Vagina (tissue), 2 donors: ENCODE measurements around the gene RAB6A. TPM values are rescaled to one million over a fixed set of nuclear protein-coding genes. Genes with fewer than 3 reads are reported as not detected.
"Not testable (repeated sequence)": the region's sequence is repeated elsewhere in the genome, so short reads cannot be mapped to it uniquely, and the experiment has no call there.

ENCODE experiments used
- DNase-seq, 2 donors: peaks; one replicate each; pipeline ENCODE4 v3.0.0-alpha.2; 2017; ENCODE audit errors: extremely low spot score in 2 of 2
- H3K27ac ChIP-seq: fragments of 200-600 bp; sonication (generic); one replicate; pipeline ENCODE4 v1.5.1; 2019
- H3K27me3 ChIP-seq: fragments of 200-600 bp; sonication (generic); one replicate; pipeline ENCODE4 v1.5.1; 2019
- H3K36me3 ChIP-seq, 2 donors: fragments of 200-600 bp; sonication (generic); one replicate each; pipeline ENCODE4 v1.5.1; 2017 to 2019
- H3K4me1 ChIP-seq: fragments of 200-600 bp; sonication (generic); one replicate; pipeline ENCODE4 v1.5.1; 2019
- H3K4me3 ChIP-seq, 2 donors: fragments of 200-600 bp; sonication (generic); 1 replicate in 1 of 2; 2 replicates in 1 of 2; pipeline ENCODE4 v1.5.1; 2016 to 2019
- H3K9me3 ChIP-seq: fragments of 200-600 bp; sonication (generic); one replicate; pipeline ENCODE4 v1.5.1; 2019
- CTCF ChIP-seq, 3 experiments: fragments of 450-650 bp in 2 of 3; fragments of 200-600 bp in 1 of 3; sonication (generic) in 1 of 3; IDR thresholded peaks; one replicate each; pipeline ENCODE4 v1.5.1; 2017 to 2019; ENCODE audit warnings: antibody characterized with exemption in 3 of 3, mild to moderate bottlenecking in 2 of 3, moderate library complexity in 2 of 3
- POLR2A ChIP-seq, 2 donors: fragments of 450-650 bp; IDR thresholded peaks; one replicate each; pipeline ENCODE4 v1.6.1; 2017; ENCODE audit warnings: antibody characterized with exemption in 2 of 2, mild to moderate bottlenecking in 2 of 2, moderate library complexity in 2 of 2
- POLR2AphosphoS5 ChIP-seq, 2 donors: sonication (generic); formaldehyde crosslinking; IDR thresholded peaks; one replicate each; pipeline ENCODE4 v1.9.0; 2017; ENCODE audit warnings: antibody characterized with exemption in 2 of 2, mild to moderate bottlenecking in 2 of 2, low read depth in 1 of 2; ENCODE audit not compliant: insufficient read depth in 1 of 2
- intact Hi-C: fragments of 100-400 bp; cut with DNase I; formaldehyde crosslinking; loops from one replicate; pipeline ENCODE4 v1.15.1; 2023
- total RNA-seq: library from RNA; depleted of rRNA; stranded (reverse); fragments of >200 nt; gene quantifications from one replicate; pipeline ENCODE4 v1.2.3, GENCODE V29; 2016

Gene RAB6A
- total RNA-seq, 1 donor from 2014 or later, result 148 TPM

- no peaks in the 10 kb centered on the region for H3K27me3 ChIP-seq
- H3K4me3 ChIP-seq, result no peak overlapping the region
- no peaks in the 10 kb centered on the region for H3K4me1 ChIP-seq
- no peak for TF ChIP-seq CTCF (IDR thresholded peaks at IDR 0.05)
- no peak for TF ChIP-seq POLR2AphosphoS5 (IDR thresholded peaks at IDR 0.05; ENCODE audit: insufficient read depth in 1 of 2, low read depth in 1 of 2)
- no peak for TF ChIP-seq POLR2A (IDR thresholded peaks at IDR 0.05)
- intact Hi-C loops, result no loop called here
- H3K36me3 ChIP-seq, result peaks cover 0 to 36% of the 10 kb centered on the region in 2 donors
- H3K9me3 ChIP-seq, result no peaks in the 10 kb centered on the region
- H3K27ac ChIP-seq, result no peak overlapping the region
- DNase-seq, result no peak
Measured at GRCh38 chr11:73710964-73711363, 49.9 kb downstream of the RAB6A start.

- no peak for DNase-seq
- no peak for TF ChIP-seq POLR2AphosphoS5 (IDR thresholded peaks at IDR 0.05; ENCODE audit: insufficient read depth in 1 of 2, low read depth in 1 of 2)
- no peak for TF ChIP-seq POLR2A (IDR thresholded peaks at IDR 0.05)
- TF ChIP-seq CTCF (IDR thresholded peaks at IDR 0.05), result no peak
- intact Hi-C loops, result no loop called here
- H3K36me3 ChIP-seq, result peaks cover 0 to 26% of the 10 kb centered on the region in 2 donors
- no peak overlapping the region for H3K27ac ChIP-seq
- no peaks in the 10 kb centered on the region for H3K27me3 ChIP-seq
- no peaks in the 10 kb centered on the region for H3K4me1 ChIP-seq
- no peak overlapping the region for H3K4me3 ChIP-seq
- no peaks in the 10 kb centered on the region for H3K9me3 ChIP-seq
Measured at GRCh38 chr11:73705053-73705452, 55.8 kb downstream of the RAB6A start.

GRCh38 chr11:73693899-73694525 lies 66.9 kb downstream of the RAB6A start:
- no peaks in the 10 kb centered on the region for H3K9me3 ChIP-seq
- H3K4me3 ChIP-seq, result no peak overlapping the region
- no peak for DNase-seq
- H3K27ac ChIP-seq, result no peak overlapping the region
- no peaks in the 10 kb centered on the region for H3K4me1 ChIP-seq
- TF ChIP-seq CTCF (IDR thresholded peaks at IDR 0.05), result no peak
- no peak for TF ChIP-seq POLR2A (IDR thresholded peaks at IDR 0.05)
- no peak for TF ChIP-seq POLR2AphosphoS5 (IDR thresholded peaks at IDR 0.05; ENCODE audit: insufficient read depth in 1 of 2, low read depth in 1 of 2)
- H3K27me3 ChIP-seq, result no peaks in the 10 kb centered on the region
- peaks cover 0 to 6% of the 10 kb centered on the region in 2 donors for H3K36me3 ChIP-seq
- intact Hi-C loops, result no loop called here

- Histone ChIP-seq H3K27me3 (no peaks in the 10 kb centered on the region), H3K4me3 (no peak overlapping the region), H3K4me1 (no peaks in the 10 kb centered on the region), H3K36me3 (peaks cover 0 to 22% of the 10 kb centered on the region in 2 donors), H3K27ac (no peak overlapping the region), H3K9me3 (no peaks in the 10 kb centered on the region)
- DNase-seq, result no peak
- intact Hi-C loops, result no loop called here
- TF ChIP-seq CTCF (IDR thresholded peaks at IDR 0.05) (no peak), POLR2A (IDR thresholded peaks at IDR 0.05) (no peak), POLR2AphosphoS5 (IDR thresholded peaks at IDR 0.05; ENCODE audit: insufficient read depth in 1 of 2, low read depth in 1 of 2) (no peak)
Measured at GRCh38 chr11:73680687-73681086, 80.2 kb downstream of the RAB6A start.

- peaks cover 0 to 19% of the 10 kb centered on the region in 2 donors for H3K36me3 ChIP-seq
- H3K9me3 ChIP-seq, H3K4me1 ChIP-seq, H3K27ac ChIP-seq, H3K27me3 ChIP-seq, intact Hi-C loops, H3K4me3 ChIP-seq, DNase-seq: not testable (repeated sequence)
Measured at GRCh38 chr11:73676552-73676951, 84.3 kb downstream of the RAB6A start.
